Ectodermal cell (in vitro differentiated cells): Measurements from ENCODE around the gene STAM.

Experiments
- H3K27ac ChIP-seq: 2 replicates; pipeline ENCODE4 v1.7.0; 2013; ENCODE audit warnings: mild to moderate bottlenecking, low read depth, low read length; ENCODE audit not compliant: insufficient read depth, poor library complexity, severe bottlenecking
- H3K27me3 ChIP-seq: 2 replicates; pipeline ENCODE4 v1.7.0; 2013; ENCODE audit warnings: mild to moderate bottlenecking, low read length; ENCODE audit not compliant: insufficient read depth, control insufficient read depth, poor library complexity, severe bottlenecking
- H3K36me3 ChIP-seq: one replicate; pipeline ENCODE4 v1.7.0; 2013; ENCODE audit warnings: low read length; ENCODE audit not compliant: control insufficient read depth, insufficient read depth
- H3K4me1 ChIP-seq: one replicate; pipeline ENCODE4 v1.7.0; 2013; ENCODE audit warnings: low read length; ENCODE audit not compliant: control insufficient read depth, insufficient read depth
- H3K4me3 ChIP-seq: 2 replicates; pipeline ENCODE4 v1.7.0; 2013; ENCODE audit warnings: low read depth, low read length, control low read depth; ENCODE audit not compliant: insufficient read depth
- H3K9me3 ChIP-seq: 2 replicates; pipeline ENCODE4 v1.7.0; 2013; ENCODE audit warnings: mild to moderate bottlenecking, low read length, moderate library complexity; ENCODE audit not compliant: control insufficient read depth
- WGBS, 2 experiments: methylation state at CpG; one replicate each; pipeline ENCODE4 v1.1.7; 2013; ENCODE audit warnings: missing lambda C conversion rate in 2 of 2; 5-methylcytosine and 5-hydroxymethylcytosine counted together

STAM gene

GRCh38 chr10:17758200-17758599 lies 114.2 kb downstream of the STAM start:
- H3K36me3 ChIP-seq, result no peaks in the 10 kb centered on the region
- no peak overlapping the region for H3K27ac ChIP-seq
- H3K4me3 ChIP-seq, result no peak overlapping the region
- H3K27me3 ChIP-seq, result no peaks in the 10 kb centered on the region
- H3K4me1 ChIP-seq, result no peaks in the 10 kb centered on the region
- 80 to 98% methylated on average over 1 to 2 of the region's 2 CpGs for WGBS, 2 experiments
- H3K9me3 ChIP-seq, result no peaks in the 10 kb centered on the region

GRCh38 chr10:17758896-17759295 lies 114.9 kb downstream of the STAM start:
- Histone ChIP-seq H3K9me3 (no peaks in the 10 kb centered on the region), H3K36me3 (no peaks in the 10 kb centered on the region), H3K4me3 (no peak overlapping the region), H3K27ac (no peak overlapping the region), H3K4me1 (no peaks in the 10 kb centered on the region), H3K27me3 (no peaks in the 10 kb centered on the region)

- Histone ChIP-seq H3K4me3 (no peak overlapping the region), H3K9me3 (no peaks in the 10 kb centered on the region), H3K36me3 (no peaks in the 10 kb centered on the region), H3K27me3 (no peaks in the 10 kb centered on the region), H3K27ac (no peak overlapping the region), H3K4me1 (no peaks in the 10 kb centered on the region)
- 15 to 16% methylated on average over 4 of the region's 4 CpGs for WGBS, 2 experiments
These were observed 120.2 kb downstream of the STAM start for GRCh38 chr10:17764142-17764541.

DNA sequence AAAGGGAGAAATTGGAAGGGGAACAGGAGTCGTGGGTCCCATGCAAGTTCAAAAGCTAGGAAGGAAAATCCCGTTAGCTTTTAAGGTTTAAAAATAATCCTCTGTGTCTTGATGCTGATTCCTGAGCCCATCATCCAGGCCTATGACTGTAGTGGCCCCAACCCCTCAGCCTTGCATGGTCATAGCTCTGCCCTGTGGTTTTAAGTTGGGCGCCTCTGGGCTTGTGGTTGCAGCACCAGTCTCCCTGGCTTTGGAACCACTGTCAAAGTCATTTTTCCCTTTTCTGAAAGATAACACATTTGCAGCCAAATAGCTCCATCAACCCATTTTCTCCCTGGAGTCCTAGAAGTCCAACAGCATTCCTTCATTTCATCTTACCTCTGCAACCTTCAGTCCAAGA lies 121.7 kb downstream of the STAM start:
- Histone ChIP-seq H3K4me1 (no peaks in the 10 kb centered on the region), H3K4me3 (no peak overlapping the region), H3K9me3 (no peaks in the 10 kb centered on the region), H3K27ac (no peak overlapping the region), H3K36me3 (no peaks in the 10 kb centered on the region), H3K27me3 (no peaks in the 10 kb centered on the region)
- WGBS, 2 experiments, result 76 to 85% methylated on average over 3 of the region's 3 CpGs
